ENCODE data around the gene GRID2.

DNA sequence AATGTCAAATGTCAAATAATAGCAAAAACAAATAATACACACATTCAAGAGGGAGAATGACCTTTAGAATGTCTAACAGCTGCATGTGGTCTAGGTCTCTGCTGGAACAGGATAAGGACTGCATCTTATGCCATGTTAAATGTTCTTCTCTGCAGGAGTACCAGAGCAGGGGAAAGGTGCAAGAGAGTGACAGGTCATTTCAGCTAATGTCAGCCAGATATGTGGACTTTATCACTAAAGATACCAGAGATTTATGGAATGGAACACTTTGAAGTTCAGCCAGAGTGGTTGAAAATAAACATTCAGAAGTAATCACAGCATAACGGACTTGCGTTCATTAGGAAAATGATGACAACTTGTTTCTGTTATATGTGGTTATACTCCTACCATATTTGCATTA, 24.3 kb downstream of the GRID2 start:
- TF ChIP-seq, protein P1, sequence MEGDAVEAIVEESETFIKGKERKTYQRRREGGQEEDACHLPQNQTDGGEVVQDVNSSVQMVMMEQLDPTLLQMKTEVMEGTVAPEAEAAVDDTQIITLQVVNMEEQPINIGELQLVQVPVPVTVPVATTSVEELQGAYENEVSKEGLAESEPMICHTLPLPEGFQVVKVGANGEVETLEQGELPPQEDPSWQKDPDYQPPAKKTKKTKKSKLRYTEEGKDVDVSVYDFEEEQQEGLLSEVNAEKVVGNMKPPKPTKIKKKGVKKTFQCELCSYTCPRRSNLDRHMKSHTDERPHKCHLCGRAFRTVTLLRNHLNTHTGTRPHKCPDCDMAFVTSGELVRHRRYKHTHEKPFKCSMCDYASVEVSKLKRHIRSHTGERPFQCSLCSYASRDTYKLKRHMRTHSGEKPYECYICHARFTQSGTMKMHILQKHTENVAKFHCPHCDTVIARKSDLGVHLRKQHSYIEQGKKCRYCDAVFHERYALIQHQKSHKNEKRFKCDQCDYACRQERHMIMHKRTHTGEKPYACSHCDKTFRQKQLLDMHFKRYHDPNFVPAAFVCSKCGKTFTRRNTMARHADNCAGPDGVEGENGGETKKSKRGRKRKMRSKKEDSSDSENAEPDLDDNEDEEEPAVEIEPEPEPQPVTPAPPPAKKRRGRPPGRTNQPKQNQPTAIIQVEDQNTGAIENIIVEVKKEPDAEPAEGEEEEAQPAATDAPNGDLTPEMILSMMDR (IDR thresholded peaks at IDR 0.05; ENCODE audit: poor library complexity, severe bottlenecking), result no peak
- TF ChIP-seq EZH2 (IDR thresholded peaks at IDR 0.05; ENCODE audit: borderline replicate concordance, insufficient read depth, low read length, poor library complexity, severe bottlenecking) (no peak), TAF1 (IDR thresholded peaks at IDR 0.05; ENCODE audit: low read depth) (no peak)

Measured in neural cell (in vitro differentiated cells).